ENCODE data around the gene CAMK1D. TPM values are rescaled to one million over a fixed set of nuclear protein-coding genes. Genes with fewer than 3 reads are reported as not detected.

CAMK1D gene
- total RNA-seq, 1 donor from 2014 or later = 2.3 TPM

DNA sequence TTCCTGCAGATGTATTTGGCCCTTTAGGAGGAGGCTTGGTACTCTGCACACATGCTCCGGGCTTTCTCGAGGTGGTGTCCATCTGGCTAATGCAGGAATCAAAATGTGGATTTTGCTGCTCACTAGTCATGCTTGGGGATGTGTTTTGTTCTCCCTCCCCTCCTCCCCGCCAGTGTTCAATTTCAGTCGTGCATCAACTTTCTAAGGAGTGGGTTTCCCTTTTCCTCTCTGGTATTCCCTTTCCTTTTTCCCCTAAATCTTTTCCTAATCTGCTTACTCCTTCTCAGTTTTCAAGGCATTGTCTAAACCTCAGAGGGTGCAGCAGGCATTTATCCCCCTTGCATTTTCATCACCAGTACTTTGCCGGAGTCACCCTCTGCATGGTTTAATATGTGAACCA is 450.4 kb downstream of the CAMK1D start:
- no peak overlapping the region for H3K4me3 ChIP-seq (ENCODE audit: low read depth, low read length)
- TF ChIP-seq, protein P1, sequence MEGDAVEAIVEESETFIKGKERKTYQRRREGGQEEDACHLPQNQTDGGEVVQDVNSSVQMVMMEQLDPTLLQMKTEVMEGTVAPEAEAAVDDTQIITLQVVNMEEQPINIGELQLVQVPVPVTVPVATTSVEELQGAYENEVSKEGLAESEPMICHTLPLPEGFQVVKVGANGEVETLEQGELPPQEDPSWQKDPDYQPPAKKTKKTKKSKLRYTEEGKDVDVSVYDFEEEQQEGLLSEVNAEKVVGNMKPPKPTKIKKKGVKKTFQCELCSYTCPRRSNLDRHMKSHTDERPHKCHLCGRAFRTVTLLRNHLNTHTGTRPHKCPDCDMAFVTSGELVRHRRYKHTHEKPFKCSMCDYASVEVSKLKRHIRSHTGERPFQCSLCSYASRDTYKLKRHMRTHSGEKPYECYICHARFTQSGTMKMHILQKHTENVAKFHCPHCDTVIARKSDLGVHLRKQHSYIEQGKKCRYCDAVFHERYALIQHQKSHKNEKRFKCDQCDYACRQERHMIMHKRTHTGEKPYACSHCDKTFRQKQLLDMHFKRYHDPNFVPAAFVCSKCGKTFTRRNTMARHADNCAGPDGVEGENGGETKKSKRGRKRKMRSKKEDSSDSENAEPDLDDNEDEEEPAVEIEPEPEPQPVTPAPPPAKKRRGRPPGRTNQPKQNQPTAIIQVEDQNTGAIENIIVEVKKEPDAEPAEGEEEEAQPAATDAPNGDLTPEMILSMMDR (IDR thresholded peaks at IDR 0.05; ENCODE audit: insufficient read depth, low read length, poor library complexity, severe bottlenecking) = no peak
- no peaks in the 10 kb centered on the region for H3K36me3 ChIP-seq (ENCODE audit: control insufficient read depth, insufficient read depth, low read length)
- H3K27me3 ChIP-seq (ENCODE audit: control insufficient read depth, insufficient read depth, low read length) = no peaks in the 10 kb centered on the region
- no peak for DNase-seq (ENCODE audit: low read depth)

DNA sequence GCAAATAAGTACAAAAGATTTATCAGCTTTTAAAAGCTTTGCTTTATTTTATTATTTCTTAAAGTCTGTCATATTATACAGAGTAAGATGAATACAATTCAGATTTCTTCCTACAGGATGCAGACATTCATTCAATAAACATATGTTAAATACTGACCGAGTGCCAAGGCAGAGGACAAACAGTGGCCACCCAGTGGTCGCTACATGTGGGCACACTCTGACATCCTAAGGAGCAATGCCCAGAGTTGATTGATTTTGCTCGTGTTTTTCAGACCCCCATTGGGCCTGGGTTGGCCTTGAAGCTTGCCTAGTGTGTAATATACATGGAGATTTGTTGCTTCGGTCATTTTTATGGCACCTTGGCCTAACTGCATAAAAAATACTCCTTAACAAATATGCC is 451.0 kb downstream of the CAMK1D start:
- no peak for DNase-seq (ENCODE audit: low read depth)
- Histone ChIP-seq H3K4me3 (ENCODE audit: low read depth, low read length) (no peak overlapping the region), H3K27me3 (ENCODE audit: control insufficient read depth, insufficient read depth, low read length) (no peaks in the 10 kb centered on the region), H3K36me3 (ENCODE audit: control insufficient read depth, insufficient read depth, low read length) (no peaks in the 10 kb centered on the region)
- TF ChIP-seq, protein P1 (IDR thresholded peaks at IDR 0.05; ENCODE audit: insufficient read depth, low read length, poor library complexity, severe bottlenecking) = peak; percentile 41

DNA sequence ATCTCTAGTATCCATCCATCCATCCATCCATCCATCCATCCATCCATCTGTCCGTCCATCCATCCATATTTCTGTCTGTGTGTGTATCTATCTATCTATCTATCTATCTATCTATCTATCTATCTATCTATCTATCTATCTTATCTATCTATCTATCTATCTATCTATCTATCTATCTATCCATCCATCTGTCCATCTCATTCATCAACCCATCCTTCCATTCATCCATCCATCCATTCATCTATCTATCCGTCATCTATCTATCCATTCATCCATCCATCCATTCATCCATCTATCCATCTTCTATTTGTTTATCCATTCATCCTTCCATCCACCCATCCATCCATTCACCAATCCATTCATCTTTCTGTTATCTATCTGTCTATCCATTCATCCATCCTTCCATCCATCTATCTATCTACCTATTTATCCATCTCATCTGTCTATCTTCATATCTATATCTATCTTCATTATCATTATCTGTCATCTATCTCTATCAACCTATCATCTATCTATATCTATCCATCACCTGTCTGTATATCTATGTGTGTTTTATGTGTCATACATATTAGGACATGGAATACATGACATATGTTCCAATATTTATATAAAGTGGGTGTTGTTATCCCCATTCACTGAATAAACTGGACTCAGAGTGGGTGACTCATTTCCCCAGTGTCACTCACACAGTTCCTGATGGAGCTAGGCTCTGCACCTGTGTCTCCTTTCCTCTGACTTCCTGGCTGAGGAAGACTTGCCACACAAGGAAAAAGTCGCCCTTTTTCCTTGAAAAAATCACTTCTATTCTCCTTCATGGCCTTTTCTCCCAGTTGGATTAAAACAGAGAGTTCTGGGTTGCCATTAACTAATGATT is 452.1 kb downstream of the CAMK1D start:
- Histone ChIP-seq H3K36me3 (ENCODE audit: control insufficient read depth, insufficient read depth, low read length) (no peaks in the 10 kb centered on the region), H3K4me3 (ENCODE audit: low read depth, low read length) (no peak overlapping the region), H3K27me3 (ENCODE audit: control insufficient read depth, insufficient read depth, low read length) (no peaks in the 10 kb centered on the region)
- TF ChIP-seq, protein P1 (IDR thresholded peaks at IDR 0.05; ENCODE audit: insufficient read depth, low read length, poor library complexity, severe bottlenecking) = no peak
- no peak for DNase-seq (ENCODE audit: low read depth)

DNA sequence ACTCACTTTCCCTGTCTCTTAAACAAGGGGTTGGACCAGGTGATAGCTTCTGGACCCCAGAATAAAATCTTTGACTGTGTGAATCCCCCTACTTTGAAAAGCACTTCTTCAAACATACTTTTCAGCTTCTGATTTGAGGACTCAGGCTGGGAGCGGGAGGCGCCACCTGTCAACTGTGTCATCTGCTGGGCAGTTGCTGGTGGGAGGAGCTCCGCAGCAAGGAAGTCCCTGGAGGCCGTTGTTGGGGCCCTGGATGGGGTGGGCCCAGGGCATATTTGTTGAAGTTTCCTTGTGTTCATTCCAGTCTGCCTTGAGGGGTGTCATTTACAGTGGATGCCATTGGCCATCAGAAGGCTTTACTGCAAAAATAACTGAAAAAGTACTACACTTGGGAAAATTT is 454.4 kb downstream of the CAMK1D start:
- no peak for DNase-seq (ENCODE audit: low read depth)
- TF ChIP-seq, protein P1 (IDR thresholded peaks at IDR 0.05; ENCODE audit: insufficient read depth, low read length, poor library complexity, severe bottlenecking) = no peak
- no peaks in the 10 kb centered on the region for H3K27me3 ChIP-seq (ENCODE audit: control insufficient read depth, insufficient read depth, low read length)
- H3K36me3 ChIP-seq (ENCODE audit: control insufficient read depth, insufficient read depth, low read length) = no peaks in the 10 kb centered on the region
- H3K4me3 ChIP-seq (ENCODE audit: low read depth, low read length) = no peak overlapping the region

DNA sequence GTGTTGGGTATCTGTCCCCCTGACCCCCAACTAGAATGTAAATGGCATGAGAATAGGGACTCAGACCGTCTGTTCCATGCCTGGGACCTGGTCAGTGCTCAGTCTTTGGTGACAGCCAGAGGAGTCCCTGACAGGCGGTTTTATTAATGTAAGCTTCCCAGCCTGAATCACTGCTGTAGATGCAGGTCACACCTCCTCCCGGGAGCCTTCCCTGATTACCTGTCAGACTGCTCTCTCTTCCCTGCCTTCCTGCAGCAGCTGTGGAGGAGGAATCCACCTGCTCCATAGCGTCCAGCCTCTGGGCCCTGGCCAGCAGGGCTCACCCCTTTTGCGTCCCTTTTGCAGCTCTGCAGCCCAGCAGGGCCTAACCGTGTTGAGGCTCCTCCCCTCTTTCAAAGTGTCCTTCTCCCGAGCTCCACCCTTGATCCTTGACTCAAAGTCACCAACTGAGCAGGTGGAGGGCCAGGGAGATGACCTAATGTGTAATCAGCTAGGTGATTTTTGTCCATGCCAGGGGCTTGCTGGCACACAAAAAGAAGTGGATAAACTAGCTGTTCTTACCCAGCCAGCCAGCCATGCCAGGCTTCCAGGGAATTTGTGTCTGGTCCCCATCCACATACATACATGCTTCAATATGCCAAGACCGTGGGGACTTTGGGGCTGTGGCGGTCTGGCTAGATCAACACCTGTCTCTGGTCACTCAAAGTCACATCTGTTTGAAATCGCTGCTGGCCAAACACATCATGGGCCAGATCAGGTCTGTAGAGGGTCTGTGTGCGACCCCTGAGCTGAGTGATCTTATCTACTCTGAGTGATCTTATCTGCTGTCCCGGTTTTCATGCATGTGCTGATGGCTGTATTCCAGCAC is 457.1 kb downstream of the CAMK1D start:
- Histone ChIP-seq H3K4me3 (ENCODE audit: low read depth, low read length) (no peak overlapping the region), H3K27me3 (ENCODE audit: control insufficient read depth, insufficient read depth, low read length) (no peaks in the 10 kb centered on the region), H3K36me3 (ENCODE audit: control insufficient read depth, insufficient read depth, low read length) (no peaks in the 10 kb centered on the region)
- no peak for DNase-seq (ENCODE audit: low read depth)
- TF ChIP-seq, protein P1 (IDR thresholded peaks at IDR 0.05; ENCODE audit: insufficient read depth, low read length, poor library complexity, severe bottlenecking) = no peak

Measured in kidney epithelial cell (primary cell).